H4 (cell line): ENCODE results near the gene TMPRSS11D. TPM values are rescaled to one million over a fixed set of nuclear protein-coding genes. Genes with fewer than 3 reads are reported as not detected.

Experiments used
- DNase-seq: peaks from one replicate; pipeline ENCODE4 v3.0.0-alpha.2; 2015; ENCODE audit warnings: low spot score
- total RNA-seq: library from RNA; depleted of rRNA; stranded (reverse); fragments of >200 nt; shearing (Covaris generic); gene quantifications from 2 replicates; pipeline ENCODE4 v1.2.3, GENCODE V29; 2014

The TMPRSS11D gene
- total RNA-seq, 1 experiment from 2014 or later: 0.04 TPM

- DNase-seq: no peak
These were observed 2.5 kb upstream of the TMPRSS11D start for GRCh38 chr4:67886281-67886680.

- DNase-seq: peak; percentile 48
These were observed 2.0 kb upstream of the TMPRSS11D start for GRCh38 chr4:67885762-67886161.

- no peak for DNase-seq
These were observed 899 bp upstream of the TMPRSS11D start for GRCh38 chr4:67884701-67885100.

GRCh38 chr4:67883458-67883857 lies 344 bp downstream of the TMPRSS11D start:
- no peak for DNase-seq

DNA sequence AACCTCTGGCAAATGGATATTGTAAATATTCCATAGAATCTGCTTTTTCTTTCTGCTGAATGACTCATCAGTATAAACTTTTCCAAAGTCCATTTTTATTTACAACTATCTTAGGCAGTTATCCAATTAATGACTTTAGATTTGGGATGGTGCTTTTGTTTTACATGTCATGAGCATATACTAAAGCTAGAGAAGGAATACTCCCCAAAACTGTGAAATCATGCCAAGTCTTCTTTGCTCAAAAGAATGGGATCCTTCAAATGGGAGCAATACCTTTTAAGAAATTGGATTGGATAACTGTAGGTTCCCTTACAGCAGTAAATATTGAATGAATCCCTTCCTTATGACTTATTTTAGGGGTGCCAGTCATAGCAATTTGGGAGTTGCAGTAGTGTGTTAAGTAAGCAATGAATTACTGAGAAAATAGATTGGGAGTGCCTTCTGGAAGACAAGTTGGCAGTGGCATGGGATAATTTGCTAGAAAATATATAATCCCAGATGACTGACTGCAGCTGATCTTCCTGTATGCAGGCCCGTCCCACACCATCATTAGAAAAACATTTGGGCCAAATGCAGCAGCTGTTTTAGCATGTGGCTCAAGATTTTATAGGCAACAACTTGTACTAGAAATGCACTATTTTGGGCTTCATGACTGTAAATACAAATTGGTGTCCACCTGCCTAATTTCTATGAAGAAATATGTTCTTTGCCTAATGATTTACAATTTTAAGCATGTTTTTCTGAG lies 2.8 kb downstream of the TMPRSS11D start:
- DNase-seq: no peak

DNA sequence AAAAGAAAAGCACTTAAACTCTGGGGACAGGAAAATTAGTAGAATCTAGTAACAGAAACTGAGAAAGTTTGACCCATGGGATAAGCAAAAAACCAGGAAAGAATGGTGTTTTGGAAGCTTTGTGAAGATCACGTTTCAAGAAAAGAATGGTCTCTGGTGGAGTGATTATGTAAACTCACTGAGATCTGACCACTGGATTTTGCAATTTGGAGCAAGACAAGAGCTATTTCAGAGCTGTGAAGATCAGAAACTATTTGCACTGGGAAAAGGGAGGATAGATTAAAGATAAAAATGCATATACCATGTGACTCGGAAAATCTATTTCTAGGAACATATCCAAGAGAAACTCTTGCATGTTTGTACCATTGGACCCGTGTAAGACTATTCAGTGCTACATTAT lies 4.3 kb downstream of the TMPRSS11D start:
- DNase-seq: no peak

DNA sequence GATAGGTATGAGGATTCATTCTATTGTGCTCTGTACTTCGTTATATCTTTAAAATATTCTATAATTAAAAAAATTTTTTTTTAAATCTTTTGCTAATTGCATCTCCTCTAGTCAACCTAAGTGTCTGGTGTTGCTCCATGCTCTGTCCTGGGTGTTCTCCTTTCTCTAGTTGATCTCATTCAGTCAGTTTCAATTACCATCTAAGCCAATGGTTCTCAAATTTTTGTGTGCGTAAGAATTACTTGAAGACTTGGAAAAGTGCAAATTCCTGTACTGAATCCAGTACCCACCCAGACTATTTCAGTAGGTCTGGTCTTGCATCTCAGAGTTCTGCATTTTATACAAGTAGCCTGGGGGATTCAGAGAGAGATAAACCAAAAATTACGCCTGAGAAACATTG lies 6.7 kb downstream of the TMPRSS11D start:
- no peak for DNase-seq

GRCh38 chr4:67874986-67875385 lies 8.8 kb downstream of the TMPRSS11D start:
- no peak for DNase-seq

DNA sequence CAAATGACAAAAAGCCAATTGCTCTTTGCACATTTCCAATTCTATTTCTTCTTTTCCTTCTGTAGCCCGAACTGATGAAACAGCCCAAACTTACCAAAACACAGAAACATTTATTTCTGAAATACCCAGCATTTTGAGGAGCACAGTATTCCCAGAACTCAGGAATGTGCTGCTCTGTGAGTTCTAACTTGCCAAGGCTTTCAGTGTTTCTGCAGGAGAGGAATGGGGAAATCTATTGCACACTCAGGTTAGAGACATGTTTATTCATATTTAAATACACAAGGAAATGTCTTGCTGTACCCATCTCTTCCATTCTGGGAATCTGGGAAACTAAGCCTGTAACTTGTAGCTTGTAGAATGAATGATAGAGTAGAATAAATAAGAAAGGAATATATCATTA lies 10.7 kb downstream of the TMPRSS11D start:
- no peak for DNase-seq

GRCh38 chr4:67871867-67872266 lies 11.9 kb downstream of the TMPRSS11D start:
- peak; percentile 50 for DNase-seq

GRCh38 chr4:67869580-67870190 lies 14.1 kb downstream of the TMPRSS11D start:
- no peak for DNase-seq

DNA sequence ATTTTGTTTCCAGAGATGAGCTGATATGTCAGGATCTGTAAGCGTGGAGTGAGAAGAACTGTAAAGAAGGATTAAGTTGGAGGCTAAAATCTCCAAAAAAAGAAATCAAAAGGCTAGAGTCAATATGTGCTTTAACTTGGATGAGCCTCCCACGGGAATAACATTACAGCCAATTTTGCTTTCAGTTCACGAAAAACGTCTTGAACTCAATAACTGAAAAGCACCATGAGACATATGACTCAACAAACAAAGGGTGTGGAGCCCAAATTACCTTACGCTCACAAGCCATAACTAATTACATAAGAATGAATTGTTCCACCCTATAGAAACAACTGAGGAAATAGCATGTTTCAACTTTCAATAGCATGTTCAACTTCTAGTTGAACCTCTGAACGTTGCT lies 22.3 kb downstream of the TMPRSS11D start:
- no peak for DNase-seq

GRCh38 chr4:67853336-67853735 lies 30.5 kb downstream of the TMPRSS11D start:
- no peak for DNase-seq

GRCh38 chr4:67820903-67821302 lies 62.9 kb downstream of the TMPRSS11D start:
- no peak for DNase-seq

GRCh38 chr4:67810011-67810410 lies 73.8 kb downstream of the TMPRSS11D start:
- DNase-seq: no peak

DNA sequence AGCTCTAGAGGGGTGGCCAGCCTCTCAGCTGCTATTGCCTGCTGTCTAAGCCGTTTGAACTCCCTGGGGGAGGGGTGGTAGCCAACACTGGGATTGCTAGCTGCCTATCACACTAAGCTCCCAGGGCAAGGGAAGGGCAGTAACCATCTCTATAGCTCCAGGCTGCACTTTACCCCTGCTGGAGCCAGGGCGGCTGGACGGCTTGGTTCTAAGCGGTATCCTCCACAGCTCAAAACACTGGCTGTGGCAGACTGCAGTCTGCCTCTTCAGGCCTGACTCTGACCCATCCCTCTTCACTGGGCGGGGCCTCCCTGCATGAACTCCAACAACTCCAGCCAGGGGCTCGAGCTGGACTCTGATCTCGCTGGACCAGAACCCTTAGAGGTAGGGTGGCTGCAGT lies 74.3 kb downstream of the TMPRSS11D start:
- no peak for DNase-seq

DNA sequence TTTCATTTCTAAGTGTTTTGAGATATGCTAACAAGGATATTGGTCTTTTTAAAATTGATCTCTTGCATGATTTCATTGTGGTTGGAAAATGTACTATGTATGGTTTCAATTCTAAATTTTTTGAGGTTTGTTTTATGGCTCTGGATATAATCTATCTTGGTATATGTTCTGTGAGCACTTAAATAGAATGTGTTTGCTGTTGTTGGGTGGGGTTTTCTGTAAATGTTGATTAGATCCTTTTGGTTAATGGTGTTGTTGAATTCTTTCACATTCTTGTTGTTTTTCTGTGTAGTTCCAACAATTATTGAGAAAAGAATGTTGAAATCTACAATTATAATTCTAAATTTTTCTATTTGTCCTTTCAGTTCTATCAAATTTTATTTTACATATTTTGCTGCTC lies 87.0 kb downstream of the TMPRSS11D start:
- DNase-seq: no peak

DNA sequence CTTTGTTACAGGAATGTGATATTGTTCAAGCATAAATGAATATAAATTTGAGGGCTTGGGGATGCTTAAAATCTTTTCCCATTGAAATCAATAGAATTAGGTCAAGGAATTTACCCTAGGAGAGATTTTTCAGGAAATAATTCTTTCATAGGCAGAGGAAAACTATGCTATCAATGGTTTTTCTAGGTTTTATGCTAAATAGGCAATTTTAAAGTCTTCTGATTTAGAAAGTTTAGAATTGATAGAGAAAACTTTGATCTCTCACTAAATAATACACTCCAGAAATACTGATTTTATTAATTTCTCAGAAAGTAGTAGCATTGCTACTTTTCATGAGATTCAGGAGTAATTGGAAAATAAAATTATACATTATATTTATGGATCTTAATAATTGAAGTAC lies 93.1 kb downstream of the TMPRSS11D start:
- no peak for DNase-seq

- no peak for DNase-seq
These were observed 96.5 kb downstream of the TMPRSS11D start for GRCh38 chr4:67787311-67787710.

- DNase-seq: no peak
These were observed 98.3 kb downstream of the TMPRSS11D start for GRCh38 chr4:67785528-67785927.

DNA sequence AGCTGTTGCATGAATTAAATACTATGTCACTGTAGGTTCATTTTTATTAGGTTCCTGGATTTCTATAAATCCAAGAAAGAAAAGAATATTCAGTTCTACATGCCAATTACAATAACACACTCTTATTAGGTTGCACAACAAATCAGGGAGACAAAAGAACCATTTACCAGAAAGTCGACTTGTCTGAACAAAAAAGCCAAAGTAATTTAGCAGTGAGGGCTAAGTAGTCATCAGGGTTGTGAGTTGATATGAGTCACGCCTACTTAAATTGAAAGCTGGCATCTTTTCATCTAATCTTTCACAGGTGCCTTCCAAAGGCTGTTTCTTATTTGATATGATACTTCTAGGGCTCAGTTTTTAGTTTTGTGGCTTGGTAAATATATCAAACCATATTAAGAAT lies 104.2 kb downstream of the TMPRSS11D start:
- DNase-seq: no peak

DNA sequence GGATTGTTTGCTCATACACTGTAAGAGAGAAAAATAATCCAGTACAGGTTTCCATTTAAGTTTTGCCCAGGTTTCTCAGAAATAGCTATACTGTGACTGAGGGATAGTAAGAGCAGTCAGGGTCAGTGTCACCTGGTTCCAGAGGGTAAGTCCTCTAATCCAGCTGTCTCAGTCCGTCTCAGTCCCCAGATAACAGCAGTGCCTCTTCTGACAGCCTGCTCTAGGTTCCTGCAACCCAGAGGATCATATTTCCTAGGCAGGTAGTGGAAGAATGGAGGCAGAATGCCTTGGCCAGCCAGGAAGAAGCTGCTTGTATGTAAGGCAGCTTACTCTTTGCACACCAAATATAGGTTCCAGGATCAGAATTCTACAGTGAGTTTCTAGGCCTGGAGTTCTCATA lies 107.1 kb downstream of the TMPRSS11D start:
- no peak for DNase-seq
